GM19397 (cell line): ENCODE measurements around the gene ZNF48.

Source experiments
- ATAC-seq: cut with Tn5 transposase; IDR thresholded peaks from one replicate; pipeline ENCODE4 v1.9.1; 2021; ENCODE audit warnings: mild to moderate bottlenecking, moderate library complexity; ENCODE audit not compliant: unreplicated experiment

Gene ZNF48

GRCh38 chr16:30358577-30358936, 36.7 kb upstream of the ZNF48 start:
- ATAC-seq: no peak

- ATAC-seq: no peak
Observed at GRCh38 chr16:30358990-30359870, 36.0 kb upstream of the ZNF48 start.

GRCh38 chr16:30359871-30360170, 35.4 kb upstream of the ZNF48 start:
- ATAC-seq: no peak

GRCh38 chr16:30361180-30361579, 34.0 kb upstream of the ZNF48 start:
- no peak for ATAC-seq

- no peak for ATAC-seq
Observed at GRCh38 chr16:30365200-30365599, 30.0 kb upstream of the ZNF48 start.

GRCh38 chr16:30366511-30366910, 28.7 kb upstream of the ZNF48 start:
- no peak for ATAC-seq

GRCh38 chr16:30367349-30368009, 27.7 kb upstream of the ZNF48 start:
- no peak for ATAC-seq

- no peak for ATAC-seq
Observed at GRCh38 chr16:30368122-30368791, 27.0 kb upstream of the ZNF48 start.

GRCh38 chr16:30368792-30369090, 26.5 kb upstream of the ZNF48 start:
- ATAC-seq: no peak

GRCh38 chr16:30369091-30369937, 25.9 kb upstream of the ZNF48 start:
- ATAC-seq: no peak

- peak; percentile 20 for ATAC-seq
Observed at GRCh38 chr16:30369938-30370455, 25.2 kb upstream of the ZNF48 start.

- ATAC-seq: peak; percentile 71
Observed at GRCh38 chr16:30370456-30371247, 24.6 kb upstream of the ZNF48 start, which contains the start of gene TBC1D10B. TSS of gene TBC1D10B (minus strand) at chr16:30370494. CDS start at chr16:30370183, 311 bp downstream.

- ATAC-seq: no peak
Observed at GRCh38 chr16:30371248-30371816, 23.9 kb upstream of the ZNF48 start.

- no peak for ATAC-seq
Observed at GRCh38 chr16:30372038-30372712, 23.0 kb upstream of the ZNF48 start.

GRCh38 chr16:30372725-30373124, 22.5 kb upstream of the ZNF48 start:
- ATAC-seq: no peak

GRCh38 chr16:30374538-30374937, 20.7 kb upstream of the ZNF48 start, which contains the start of gene MYL11:
TSS of gene MYL11 (plus strand) at chr16:30374802. CDS start at chr16:30374858, 56 bp downstream.
- no peak for ATAC-seq

GRCh38 chr16:30375864-30376263, 19.4 kb upstream of the ZNF48 start:
- no peak for ATAC-seq

- ATAC-seq: no peak
Observed at GRCh38 chr16:30376461-30376902, 18.7 kb upstream of the ZNF48 start.
